Gastroesophageal sphincter (tissue), 4 donors: ENCODE measurements around the gene CLIC3. TPM values are rescaled to one million over a fixed set of nuclear protein-coding genes. Genes with fewer than 3 reads are reported as not detected.
A peak's percentile ranks its signal among the peaks of the same experiment; 100 is the strongest.

Experiments used
- ATAC-seq: fragments of 150-250 bp; one replicate; pipeline ENCODE4 v1.9.1; 2016; ENCODE audit warnings: mild to moderate bottlenecking, moderate library complexity
- H3K27ac ChIP-seq, 4 donors: fragments of 200-600 bp; sonication (generic) in 3 of 4; 1 replicate in 3 of 4; 2 replicates in 1 of 4; pipeline ENCODE4 v1.5.1; 2016 to 2019
- H3K27me3 ChIP-seq: fragments of 200-600 bp; sonication (generic); one replicate; pipeline ENCODE4 v1.5.1; 2019
- H3K36me3 ChIP-seq, 2 donors: fragments of 200-600 bp; sonication (generic); one replicate each; pipeline ENCODE4 v1.5.1; 2019; ENCODE audit warnings: control low read depth in 1 of 2
- H3K4me1 ChIP-seq, 3 donors: fragments of 200-600 bp; sonication (generic); 1 replicate in 2 of 3; 2 replicates in 1 of 3; pipeline ENCODE4 v1.5.1; 2016 to 2019; ENCODE audit warnings: control low read depth in 2 of 3
- H3K4me3 ChIP-seq, 2 donors: fragments of 200-600 bp; sonication (generic); one replicate each; pipeline ENCODE4 v1.5.1; 2019; ENCODE audit warnings: mild to moderate bottlenecking in 1 of 2, moderate library complexity in 1 of 2
- H3K9me3 ChIP-seq, 3 donors: fragments of 200-600 bp; sonication (generic); one replicate each; pipeline ENCODE4 v1.5.1; 2017 to 2019; ENCODE audit warnings: control low read depth in 2 of 3
- CTCF ChIP-seq, 4 experiments: fragments of 200-600 bp in 2 of 4; fragments of 450-650 bp in 2 of 4; sonication (generic) in 1 of 4; IDR thresholded peaks; one replicate each; pipeline ENCODE4 v1.5.1; 2017 to 2019; ENCODE audit warnings: antibody characterized with exemption in 4 of 4, mild to moderate bottlenecking in 2 of 4, moderate library complexity in 2 of 4
- EP300 ChIP-seq: sonication (generic); formaldehyde crosslinking; IDR thresholded peaks from one replicate; pipeline ENCODE4 v1.6.1; 2017; ENCODE audit warnings: antibody characterized with exemption, mild to moderate bottlenecking
- POLR2A ChIP-seq, 2 donors: fragments of 450-650 bp; IDR thresholded peaks; one replicate each; pipeline ENCODE4 v1.6.1; 2017; ENCODE audit warnings: antibody characterized with exemption in 2 of 2, mild to moderate bottlenecking in 2 of 2, moderate library complexity in 1 of 2
- POLR2AphosphoS5 ChIP-seq: sonication (generic); formaldehyde crosslinking; IDR thresholded peaks from one replicate; pipeline ENCODE4 v1.6.1; 2017; ENCODE audit warnings: antibody characterized with exemption
- WGBS, 2 donors: methylation state at CpG; one replicate each; pipeline ENCODE4 v1.1.5; 2018; ENCODE audit warnings: low coverage in 1 of 2; 5-methylcytosine and 5-hydroxymethylcytosine counted together
- total RNA-seq, 4 donors: library from RNA; depleted of rRNA; stranded (reverse); fragments of >200 nt; gene quantifications; one replicate each; pipeline ENCODE4 v1.1.0, GENCODE V29; 2016

The CLIC3 gene
- total RNA-seq, 4 donors from 2014 or later: 0.81 to 5.4 (median 2.2) TPM

GRCh38 chr9:136962701-136963248 is 33.6 kb downstream of the CLIC3 start:
- WGBS, 2 donors: 60% methylated on average over 2 of the region's 11 CpGs; no CpG with 5 or more reads in 1 of the 2 donors

GRCh38 chr9:136962163-136962562 is 34.2 kb downstream of the CLIC3 start:
- H3K9me3 ChIP-seq: no peaks in the 10 kb centered on the region
- TF ChIP-seq POLR2A (IDR thresholded peaks at IDR 0.05) (no peak), EP300 (no peak), CTCF (IDR thresholded peaks at IDR 0.05) (no peak), POLR2AphosphoS5 (no peak)
- H3K36me3 ChIP-seq: no peaks in the 10 kb centered on the region
- H3K27ac ChIP-seq: no peak overlapping the region
- WGBS, 2 donors: 97 to 98% methylated on average over 6 to 8 of the region's 9 CpGs
- H3K27me3 ChIP-seq: peaks cover 28% of the 10 kb centered on the region
- no peak for ATAC-seq
- H3K4me3 ChIP-seq: no peak overlapping the region
- peaks cover 0 to 8% (median 8%) of the 10 kb centered on the region in 3 donors for H3K4me1 ChIP-seq

More at GRCh38 chr9:136962701-136963248, 33.6 kb downstream of the CLIC3 start:
- Histone ChIP-seq H3K9me3 (no peaks in the 10 kb centered on the region), H3K36me3 (no peaks in the 10 kb centered on the region), H3K27ac (no peak overlapping the region), H3K4me1 (peaks cover 0 to 8% (median 8%) of the 10 kb centered on the region in 3 donors), H3K4me3 (no peak overlapping the region), H3K27me3 (peaks cover 30% of the 10 kb centered on the region)
- ATAC-seq: no peak
- TF ChIP-seq POLR2AphosphoS5 (no peak), POLR2A (IDR thresholded peaks at IDR 0.05) (no peak), CTCF (IDR thresholded peaks at IDR 0.05) (no peak), EP300 (no peak)

- Histone ChIP-seq H3K9me3 (no peaks in the 10 kb centered on the region), H3K4me1 (peaks cover 0 to 8% (median 8%) of the 10 kb centered on the region in 3 donors), H3K36me3 (no peaks in the 10 kb centered on the region), H3K4me3 (no peak overlapping the region), H3K27ac (no peak overlapping the region), H3K27me3 (peaks cover 27% of the 10 kb centered on the region)
- TF ChIP-seq CTCF (IDR thresholded peaks at IDR 0.05) (no peak), EP300 (no peak), POLR2AphosphoS5 (no peak), POLR2A (IDR thresholded peaks at IDR 0.05) (no peak)
- WGBS, 2 donors: 73% methylated on average over 1 of the region's 23 CpGs; no CpG with 5 or more reads in 1 of the 2 donors
- ATAC-seq: peak; percentile 67
Measured at GRCh38 chr9:136961279-136962065, 34.9 kb downstream of the CLIC3 start.

- Histone ChIP-seq H3K4me1 (peaks cover 0 to 4% (median 2%) of the 10 kb centered on the region in 3 donors), H3K27ac (no peak overlapping the region), H3K9me3 (no peaks in the 10 kb centered on the region), H3K36me3 (no peaks in the 10 kb centered on the region), H3K4me3 (no peak overlapping the region), H3K27me3 (peaks cover 21% of the 10 kb centered on the region)
- 100% methylated on average over 1 of the region's 15 CpGs; no CpG with 5 or more reads in 1 of the 2 donors for WGBS, 2 donors
- no peak for TF ChIP-seq POLR2A (IDR thresholded peaks at IDR 0.05)
- no peak for TF ChIP-seq POLR2AphosphoS5
- no peak for TF ChIP-seq CTCF (IDR thresholded peaks at IDR 0.05)
- no peak for TF ChIP-seq EP300
- ATAC-seq: peak; percentile 2
Measured at GRCh38 chr9:136960938-136961275, 35.5 kb downstream of the CLIC3 start.
